IMR-90 (cell line): Measurements from ENCODE around the gene LEMD3. TPM values are rescaled to one million over a fixed set of nuclear protein-coding genes. Genes with fewer than 3 reads are reported as not detected.

Experiments
- ATAC-seq: fragments of 200-7000 bp; cut with Tn5 transposase; 2 replicates; pipeline ENCODE4 v1.9.1; 2020; ENCODE audit warnings: low read depth, mild to moderate bottlenecking, moderate library complexity
- BruUV-seq: library from RNA; stranded (reverse); fragments of 400-500 nt; replicated peaks from 2 replicates; lab custom pipeline; 2021; lab: Mats Ljungman, UMichigan
- CTCF ChIA-PET: fragments of 300-600 bp; formaldehyde crosslinking; extraction: SDS; loops from one replicate; lab custom pipeline; 2021; ENCODE audit warnings: antibody characterized with exemption; lab: Yijun Ruan, JAX
- POLR2A ChIA-PET: fragments of 300-600 bp; sonication (Branson Sonifier 250); formaldehyde crosslinking; loops from one replicate; lab custom pipeline; 2022; ENCODE audit warnings: antibody characterized with exemption; ENCODE audit not compliant: unreplicated experiment; lab: Charles Lee
- DNase-seq: peaks from one replicate; pipeline ENCODE4 v3.0.0; 2013
- H2AFZ ChIP-seq: replicated peaks from 2 replicates; pipeline ENCODE3; 2013; ENCODE audit warnings: low read length, mild to moderate bottlenecking; ENCODE audit not compliant: poor library complexity
- H2AK5ac ChIP-seq: 2 replicates; pipeline ENCODE4 v1.6.1; 2013; ENCODE audit warnings: low read depth, low read length, inconsistent platforms
- H2AK9ac ChIP-seq: replicated peaks from 2 replicates; pipeline ENCODE3; 2013; ENCODE audit warnings: mild to moderate bottlenecking, low read depth, low read length, moderate library complexity; ENCODE audit not compliant: poor library complexity
- H2BK120ac ChIP-seq: 2 replicates; pipeline ENCODE4 v1.6.1; 2013; ENCODE audit warnings: low read depth, low read length, inconsistent platforms
- H2BK15ac ChIP-seq: 3 replicates; pipeline ENCODE4 v1.6.1; 2013; ENCODE audit warnings: low read depth, low read length, inconsistent platforms
- H2BK20ac ChIP-seq: 2 replicates; pipeline ENCODE4 v1.6.1; 2013; ENCODE audit warnings: low read depth, mild to moderate bottlenecking, inconsistent platforms, low read length, moderate library complexity
- H2BK5ac ChIP-seq: 2 replicates; pipeline ENCODE4 v1.6.1; 2013; ENCODE audit warnings: mild to moderate bottlenecking, low read depth, low read length, inconsistent platforms; ENCODE audit not compliant: poor library complexity, severe bottlenecking
- H3K14ac ChIP-seq: replicated peaks from 2 replicates; pipeline ENCODE4 v1.6.1; 2013; ENCODE audit warnings: low read depth, low read length, inconsistent platforms
- H3K18ac ChIP-seq: 2 replicates; pipeline ENCODE4 v1.6.1; 2013; ENCODE audit warnings: low read depth, low read length, control low read depth
- H3K23ac ChIP-seq: 2 replicates; pipeline ENCODE4 v1.6.1; 2013; ENCODE audit warnings: low read depth, low read length, inconsistent platforms
- H3K27ac ChIP-seq: 2 replicates; pipeline ENCODE4 v1.5.1; 2013; ENCODE audit warnings: mild to moderate bottlenecking, control low read depth, low read length; ENCODE audit not compliant: insufficient read depth
- H3K27me3 ChIP-seq: 2 replicates; pipeline ENCODE4 v1.6.1; 2013; ENCODE audit warnings: low read length; ENCODE audit not compliant: control insufficient read depth, insufficient read depth
- H3K36me3 ChIP-seq: 2 replicates; pipeline ENCODE4 v1.6.1; 2013; ENCODE audit warnings: low read length, mixed read lengths; ENCODE audit not compliant: control insufficient read depth, insufficient read depth
- H3K4ac ChIP-seq: 2 replicates; pipeline ENCODE4 v1.6.1; 2013; ENCODE audit warnings: low read depth, low read length, inconsistent platforms
- H3K4me1 ChIP-seq: 2 replicates; pipeline ENCODE4 v1.6.1; 2013; ENCODE audit warnings: low read length, mixed read lengths; ENCODE audit not compliant: control insufficient read depth, insufficient read depth
- H3K4me2 ChIP-seq: 2 replicates; pipeline ENCODE4 v1.6.1; 2013; ENCODE audit warnings: low read depth, mild to moderate bottlenecking, control low read depth, low read length, moderate library complexity
- H3K4me3 ChIP-seq: 2 replicates; pipeline ENCODE4 v1.5.1; 2013; ENCODE audit warnings: low read depth, mild to moderate bottlenecking, control low read depth, low read length, moderate library complexity; ENCODE audit not compliant: insufficient read depth
- H3K56ac ChIP-seq: 2 replicates; pipeline ENCODE4 v1.6.1; 2013; ENCODE audit warnings: low read length, inconsistent platforms; ENCODE audit not compliant: insufficient read depth; ENCODE audit errors: extremely low read depth
- H3K79me1 ChIP-seq, 2 experiments: 2 replicates each; pipeline ENCODE4 v1.6.1; 2013; ENCODE audit warnings: low read length in 2 of 2, inconsistent platforms in 1 of 2, low read depth in 1 of 2
- H3K9ac ChIP-seq: 2 replicates; pipeline ENCODE4 v1.6.1; 2013; ENCODE audit warnings: low read depth, low read length, control low read depth
- H3K9me1 ChIP-seq: 2 replicates; pipeline ENCODE4 v1.6.1; 2013; ENCODE audit warnings: low read length, inconsistent platforms; ENCODE audit not compliant: insufficient read depth
- H3K9me3 ChIP-seq: 2 replicates; pipeline ENCODE4 v1.6.1; 2013; ENCODE audit warnings: low read length; ENCODE audit not compliant: control insufficient read depth, insufficient read depth
- H4K20me1 ChIP-seq: 2 replicates; pipeline ENCODE4 v1.6.1; 2013; ENCODE audit warnings: low read length, inconsistent platforms; ENCODE audit not compliant: insufficient read depth
- H4K5ac ChIP-seq: 2 replicates; pipeline ENCODE4 v1.6.1; 2013; ENCODE audit warnings: mild to moderate bottlenecking, low read depth, low read length, control low read depth
- H4K8ac ChIP-seq, 2 experiments: 2 replicates each; pipeline ENCODE4 v1.6.1; 2013; ENCODE audit warnings: low read depth in 2 of 2, low read length in 2 of 2, control low read depth in 1 of 2, inconsistent platforms in 1 of 2
- H4K91ac ChIP-seq: 2 replicates; pipeline ENCODE4 v1.6.1; 2013; ENCODE audit warnings: low read depth, low read length, inconsistent platforms; ENCODE audit not compliant: insufficient read depth
- BHLHE40 ChIP-seq: fragments of 150-350 bp; IDR thresholded peaks from 2 replicates; pipeline ENCODE4 v1.6.1; 2016; ENCODE audit warnings: mild to moderate bottlenecking, low read depth, low read length
- CEBPB ChIP-seq: IDR thresholded peaks from 2 replicates; pipeline ENCODE4 v1.6.1; 2012; ENCODE audit warnings: low read depth, low read length, improper control_type of control experiment
- CHD1 ChIP-seq: IDR thresholded peaks from 2 replicates; pipeline ENCODE4 v1.6.1; 2012; ENCODE audit warnings: low read depth, low read length, improper control_type of control experiment
- MAFK ChIP-seq: IDR thresholded peaks from 2 replicates; pipeline ENCODE4 v1.6.1; 2012; ENCODE audit warnings: low read depth, low read length, improper control_type of control experiment
- MAZ ChIP-seq: IDR thresholded peaks from 2 replicates; pipeline ENCODE4 v1.6.1; 2012; ENCODE audit warnings: low read depth, mild to moderate bottlenecking, low read length, improper control_type of control experiment, moderate library complexity, borderline replicate concordance
- MXI1 ChIP-seq: IDR thresholded peaks from 2 replicates; pipeline ENCODE4 v1.6.1; 2012; ENCODE audit warnings: low read depth, mild to moderate bottlenecking, low read length, moderate library complexity, borderline replicate concordance
- NFE2L2 ChIP-seq: fragments of 150-350 bp; IDR thresholded peaks from 2 replicates; pipeline ENCODE4 v1.6.1; 2016; ENCODE audit warnings: low read depth, mild to moderate bottlenecking, low read length
- POLR2A ChIP-seq: IDR thresholded peaks from 2 replicates; pipeline ENCODE4 v1.6.1; 2012; ENCODE audit warnings: mild to moderate bottlenecking, low read depth, low read length
- RAD21 ChIP-seq: IDR thresholded peaks from 2 replicates; pipeline ENCODE4 v1.6.1; 2012; ENCODE audit warnings: low read length, improper control_type of control experiment
- RCOR1 ChIP-seq: IDR thresholded peaks from 2 replicates; pipeline ENCODE4 v1.6.1; 2012; ENCODE audit warnings: mild to moderate bottlenecking, low read length, improper control_type of control experiment; ENCODE audit not compliant: insufficient replicate concordance
- RFX5 ChIP-seq: IDR thresholded peaks from 2 replicates; pipeline ENCODE4 v1.8.0; 2012; ENCODE audit warnings: low read depth, mild to moderate bottlenecking, low read length, moderate library complexity
- SMC3 ChIP-seq: fragments of 150-350 bp; IDR thresholded peaks from 2 replicates; pipeline ENCODE4 v1.6.1; 2016; ENCODE audit warnings: low read depth, mild to moderate bottlenecking, antibody characterized with exemption, low read length, moderate library complexity
- WGBS, 2 experiments: methylation state at CpG; one replicate each; pipeline versions ENCODE4 v1.1.5 to v1.1.7; 2013; ENCODE audit warnings: missing lambda C conversion rate in 2 of 2; ENCODE audit not compliant: insufficient read length in 1 of 2; ENCODE audit errors: extremely low coverage in 2 of 2; 5-methylcytosine and 5-hydroxymethylcytosine counted together
- dilution Hi-C: fragments of 300-500 bp; cut with HindIII; formaldehyde crosslinking; loops from one replicate; pipeline ENCODE4 v1.14.3; 2018; ENCODE audit warnings: low sequenced_read_pairs; ENCODE audit not compliant: unreplicated experiment
- in situ Hi-C: fragments of 300-500 bp; cut with MboI; formaldehyde crosslinking; loops from 3 replicates; pipeline ENCODE4 v1.14.3; 2019; ENCODE audit warnings: low sequenced_read_pairs, inconsistent platforms, mixed read lengths
- intact Hi-C: fragments of 100-400 bp; cut with micrococcal nuclease; formaldehyde crosslinking; loops from 2 replicates; pipeline ENCODE4 v1.10.0; 2022
- polyA plus RNA-seq, 3 experiments: library from polyadenylated mRNA; depleted of rRNA; stranded (reverse); fragments of >200 nt; gene quantifications; 2 replicates each; pipeline ENCODE4 v1.2.3, GENCODE V29; 2012; ENCODE audit warnings: low replicate concordance in 1 of 3
- total RNA-seq: library from RNA; depleted of rRNA; stranded (reverse); fragments of >200 nt; gene quantifications from 2 replicates; pipeline ENCODE4 v1.2.3, GENCODE V29; 2012
- TF ChIP-seq, protein P1 (sequence below): fragments of 150-350 bp; IDR thresholded peaks from 2 replicates; pipeline ENCODE4 v1.6.1; 2017; ENCODE audit warnings: mild to moderate bottlenecking, antibody characterized with exemption, low read length, low read depth
- TF ChIP-seq, protein P2 (sequence below): fragments of 150-350 bp; IDR thresholded peaks from 2 replicates; pipeline ENCODE4 v1.6.1; 2016; ENCODE audit warnings: low read depth, mild to moderate bottlenecking, low read length, moderate library complexity, borderline replicate concordance
- TF ChIP-seq, protein P3 (sequence below): conservative IDR thresholded peaks from 2 replicates; pipeline ENCODE4 v1.5.1; 2012; ENCODE audit warnings: mild to moderate bottlenecking, low read depth, low read length, improper control_type of control experiment

The LEMD3 gene
- total and polyA plus RNA-seq, 2 of the 4 experiments (the other 2 are of a cell fraction) = 5.5 to 9.9 TPM

- no peaks in the 10 kb centered on the region for H3K9me1 ChIP-seq
- no peak overlapping the region for H2AK9ac ChIP-seq
- no peak overlapping the region for H3K18ac ChIP-seq
- no peak overlapping the region for H2BK120ac ChIP-seq
- DNase-seq (no peak), ATAC-seq (no peak)
- no TSS peak for BruUV-seq
- no peak overlapping the region for H3K27ac ChIP-seq
- no peaks in the 10 kb centered on the region; the same call in 1 of the 2 replicates for H3K4me1 ChIP-seq
- H2AFZ ChIP-seq = no peak overlapping the region
- peaks cover 25 to 55% of the 10 kb centered on the region in 2 experiments for H3K79me1 ChIP-seq
- in situ Hi-C loops = no loop called here
- H3K36me3 ChIP-seq = no peaks in the 10 kb centered on the region; the same call in 1 of the 2 replicates
- H3K4me2 ChIP-seq = no peak overlapping the region
- no peak overlapping the region for H3K4me3 ChIP-seq
- no peak overlapping the region for H2BK5ac ChIP-seq
- H4K8ac ChIP-seq = no peak overlapping the region
- ChIA-PET POLR2A (no interaction called here), CTCF (interaction anchor here (0.7 kb wide), 1 partner anchor 10 kb away, joined by 4 read pairs; no protein-coding TSS in a partner anchor)
- H4K20me1 ChIP-seq = peaks cover 27% of the 10 kb centered on the region
- H2AK5ac ChIP-seq = no peak overlapping the region
- H3K14ac ChIP-seq = no peak overlapping the region
- H3K27me3 ChIP-seq = no peaks in the 10 kb centered on the region
- H2BK20ac ChIP-seq = no peak overlapping the region
- WGBS, 2 experiments = no CpG with 5 or more reads among the region's 4 CpGs
- no peak overlapping the region for H2BK15ac ChIP-seq
- no peak overlapping the region for H3K56ac ChIP-seq
- H3K23ac ChIP-seq = no peak overlapping the region
- H3K4ac ChIP-seq = no peak overlapping the region
- intact Hi-C loops = no loop called here
- dilution Hi-C loops = no loop called here
- H3K9ac ChIP-seq = no peak overlapping the region
- H3K9me3 ChIP-seq = peaks cover 2% of the 10 kb centered on the region
- no peak overlapping the region for H4K5ac ChIP-seq
- TF ChIP-seq POLR2A (no peak), RCOR1 (no peak), MAFK (no peak), CHD1 (no peak), SMC3 (no peak), CEBPB (no peak), BHLHE40 (no peak), RAD21 (no peak), MAZ (no peak), RFX5 (no peak), MXI1 (no peak), NFE2L2 (no peak)
- TF ChIP-seq, protein P1, sequence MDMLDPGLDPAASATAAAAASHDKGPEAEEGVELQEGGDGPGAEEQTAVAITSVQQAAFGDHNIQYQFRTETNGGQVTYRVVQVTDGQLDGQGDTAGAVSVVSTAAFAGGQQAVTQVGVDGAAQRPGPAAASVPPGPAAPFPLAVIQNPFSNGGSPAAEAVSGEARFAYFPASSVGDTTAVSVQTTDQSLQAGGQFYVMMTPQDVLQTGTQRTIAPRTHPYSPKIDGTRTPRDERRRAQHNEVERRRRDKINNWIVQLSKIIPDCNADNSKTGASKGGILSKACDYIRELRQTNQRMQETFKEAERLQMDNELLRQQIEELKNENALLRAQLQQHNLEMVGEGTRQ = no peak
- TF ChIP-seq, protein P2, sequence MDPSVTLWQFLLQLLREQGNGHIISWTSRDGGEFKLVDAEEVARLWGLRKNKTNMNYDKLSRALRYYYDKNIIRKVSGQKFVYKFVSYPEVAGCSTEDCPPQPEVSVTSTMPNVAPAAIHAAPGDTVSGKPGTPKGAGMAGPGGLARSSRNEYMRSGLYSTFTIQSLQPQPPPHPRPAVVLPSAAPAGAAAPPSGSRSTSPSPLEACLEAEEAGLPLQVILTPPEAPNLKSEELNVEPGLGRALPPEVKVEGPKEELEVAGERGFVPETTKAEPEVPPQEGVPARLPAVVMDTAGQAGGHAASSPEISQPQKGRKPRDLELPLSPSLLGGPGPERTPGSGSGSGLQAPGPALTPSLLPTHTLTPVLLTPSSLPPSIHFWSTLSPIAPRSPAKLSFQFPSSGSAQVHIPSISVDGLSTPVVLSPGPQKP = no peak
- TF ChIP-seq, protein P3, sequence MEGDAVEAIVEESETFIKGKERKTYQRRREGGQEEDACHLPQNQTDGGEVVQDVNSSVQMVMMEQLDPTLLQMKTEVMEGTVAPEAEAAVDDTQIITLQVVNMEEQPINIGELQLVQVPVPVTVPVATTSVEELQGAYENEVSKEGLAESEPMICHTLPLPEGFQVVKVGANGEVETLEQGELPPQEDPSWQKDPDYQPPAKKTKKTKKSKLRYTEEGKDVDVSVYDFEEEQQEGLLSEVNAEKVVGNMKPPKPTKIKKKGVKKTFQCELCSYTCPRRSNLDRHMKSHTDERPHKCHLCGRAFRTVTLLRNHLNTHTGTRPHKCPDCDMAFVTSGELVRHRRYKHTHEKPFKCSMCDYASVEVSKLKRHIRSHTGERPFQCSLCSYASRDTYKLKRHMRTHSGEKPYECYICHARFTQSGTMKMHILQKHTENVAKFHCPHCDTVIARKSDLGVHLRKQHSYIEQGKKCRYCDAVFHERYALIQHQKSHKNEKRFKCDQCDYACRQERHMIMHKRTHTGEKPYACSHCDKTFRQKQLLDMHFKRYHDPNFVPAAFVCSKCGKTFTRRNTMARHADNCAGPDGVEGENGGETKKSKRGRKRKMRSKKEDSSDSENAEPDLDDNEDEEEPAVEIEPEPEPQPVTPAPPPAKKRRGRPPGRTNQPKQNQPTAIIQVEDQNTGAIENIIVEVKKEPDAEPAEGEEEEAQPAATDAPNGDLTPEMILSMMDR = no peak
- H4K91ac ChIP-seq = no peak overlapping the region
Measured at GRCh38 chr12:65194949-65195348, 25.6 kb downstream of the LEMD3 start.
